ENCODE results near the gene MYLK.

The MYLK gene

DNA sequence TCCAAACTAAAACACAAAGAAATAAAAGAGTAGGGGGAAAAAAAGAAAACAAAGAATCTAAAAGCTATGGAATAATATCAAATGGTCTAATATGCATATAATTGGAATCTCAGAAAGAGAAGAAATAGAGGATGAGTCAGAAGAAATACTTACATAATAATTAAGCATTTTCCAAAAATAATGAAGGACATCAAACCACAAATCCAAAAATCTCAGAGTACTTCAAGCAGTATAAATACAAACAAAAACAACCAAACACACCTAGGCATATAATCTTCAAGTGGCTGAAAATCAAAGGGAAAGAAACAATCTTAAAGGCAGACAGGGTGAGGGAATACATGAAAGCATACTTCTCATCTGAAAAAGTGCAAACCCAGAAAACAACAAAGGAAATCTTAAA is 46.3 kb downstream of the MYLK start:
- in situ Hi-C loops (cut with MboI; ENCODE audit: low pct_unique_long_range_greater_than_20kb, low sequenced_read_pairs) = no loop called here
- DNase-seq = no peak

DNA sequence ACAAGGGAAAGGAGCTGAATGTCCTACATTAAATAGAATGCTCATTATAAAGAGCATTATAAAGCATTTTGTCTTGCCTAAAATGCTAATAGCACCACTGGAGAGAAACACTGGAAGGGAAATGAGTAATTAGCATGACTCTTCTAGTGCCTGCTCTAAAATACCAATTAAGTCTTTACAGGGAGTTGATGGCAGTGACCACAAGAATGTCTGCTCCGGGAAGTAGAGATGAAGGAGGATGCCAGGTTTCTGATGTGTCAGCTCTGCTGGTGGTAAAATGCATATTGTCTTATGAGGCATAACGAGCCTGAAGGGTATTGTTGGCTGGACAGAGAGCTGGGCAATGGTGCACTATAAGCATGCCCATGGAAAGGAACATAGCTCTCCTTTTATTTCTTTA is 49.5 kb downstream of the MYLK start:
- in situ Hi-C loops (cut with MboI; ENCODE audit: low pct_unique_long_range_greater_than_20kb, low sequenced_read_pairs) = no loop called here
- DNase-seq = peak; percentile 29

DNA sequence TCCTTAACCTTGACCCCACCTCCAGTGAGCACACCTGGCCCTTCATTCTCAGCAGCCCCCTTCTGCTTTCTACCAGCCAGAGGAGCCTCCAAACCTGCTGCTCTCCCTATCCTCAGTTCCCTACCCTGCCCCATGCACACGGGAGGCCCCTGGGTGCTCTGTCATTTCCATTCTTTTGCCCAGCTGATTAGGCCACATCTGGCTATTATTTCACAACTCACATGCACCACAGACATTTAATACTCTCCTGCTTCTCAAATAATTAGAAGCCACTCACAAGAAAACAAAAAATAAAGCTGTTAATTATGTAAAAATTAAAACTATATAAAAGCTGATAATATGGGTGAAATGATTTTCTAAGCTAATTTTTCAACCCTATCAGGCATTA is 50.7 kb downstream of the MYLK start:
- no peak for DNase-seq
- in situ Hi-C loops (cut with MboI; ENCODE audit: low pct_unique_long_range_greater_than_20kb, low sequenced_read_pairs) = no loop called here

DNA sequence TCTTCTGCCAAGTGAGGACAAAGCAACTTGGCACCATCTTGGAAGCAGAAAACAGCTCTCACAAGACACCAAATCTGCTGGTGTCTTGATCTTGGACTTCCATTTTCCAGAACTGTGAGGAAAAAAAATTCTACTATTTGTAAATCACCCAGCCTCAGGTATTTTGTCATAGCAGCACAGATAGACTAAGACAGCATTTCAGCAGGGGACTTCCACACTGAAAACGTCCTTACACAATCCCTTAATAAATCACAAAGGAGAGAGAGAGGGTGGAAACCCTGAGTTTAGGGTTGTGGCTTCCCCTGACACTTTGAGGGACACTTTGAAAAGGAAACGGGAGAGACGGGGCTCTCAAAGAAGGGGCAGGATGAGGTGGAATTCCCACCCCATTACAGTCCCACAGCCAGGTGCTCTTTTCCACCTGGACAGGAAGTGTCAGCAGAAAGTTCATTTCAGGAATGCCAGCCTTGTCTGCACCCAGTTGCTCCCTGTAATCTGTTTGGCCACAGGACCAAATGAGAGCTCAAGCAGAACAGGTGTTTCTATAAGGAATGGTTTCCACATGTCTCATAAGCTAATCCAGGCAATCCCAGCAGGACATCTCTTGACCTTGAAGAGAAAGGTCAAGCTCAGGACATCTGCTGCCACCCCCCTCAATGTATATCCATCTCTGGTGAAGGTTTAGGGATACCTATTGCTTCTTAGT is 51.3 kb downstream of the MYLK start:
- in situ Hi-C loops (cut with MboI; ENCODE audit: low pct_unique_long_range_greater_than_20kb, low sequenced_read_pairs) = no loop called here
- DNase-seq = no peak

- in situ Hi-C loops (cut with MboI; ENCODE audit: low pct_unique_long_range_greater_than_20kb, low sequenced_read_pairs) = no loop called here
- no peak for DNase-seq
These were observed 52.7 kb downstream of the MYLK start for GRCh38 chr3:123831420-123831819.

DNA sequence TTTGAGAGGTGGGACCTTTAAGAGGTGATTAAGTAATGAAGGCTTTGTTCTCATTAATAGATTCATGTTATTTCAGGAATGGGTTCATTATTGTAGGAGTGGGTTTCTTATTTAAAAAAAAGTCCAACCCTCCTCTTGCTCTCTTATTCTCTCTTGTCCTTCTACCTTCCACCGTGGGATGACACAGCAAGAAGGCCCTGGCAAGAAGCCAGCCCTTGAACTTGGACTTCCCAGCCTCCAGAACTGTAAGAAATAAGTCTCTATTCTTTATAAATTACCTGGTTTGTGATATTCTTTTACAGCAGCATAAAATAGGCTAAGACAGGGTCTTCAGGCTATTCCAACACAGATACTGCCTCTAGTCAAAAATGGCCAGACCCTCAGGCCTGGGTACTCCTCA is 62.2 kb downstream of the MYLK start:
- DNase-seq = no peak
- in situ Hi-C loops (cut with MboI; ENCODE audit: low pct_unique_long_range_greater_than_20kb, low sequenced_read_pairs) = no loop called here

- DNase-seq = no peak
- in situ Hi-C loops (cut with MboI; ENCODE audit: low pct_unique_long_range_greater_than_20kb, low sequenced_read_pairs) = no loop called here
These were observed 64.2 kb downstream of the MYLK start for GRCh38 chr3:123819949-123820348.

GRCh38 chr3:123818921-123819429 is 65.2 kb downstream of the MYLK start:
- no peak for DNase-seq
- in situ Hi-C loops (cut with MboI; ENCODE audit: low pct_unique_long_range_greater_than_20kb, low sequenced_read_pairs) = no loop called here

GRCh38 chr3:123818324-123818920 is 65.7 kb downstream of the MYLK start:
- DNase-seq = no peak
- in situ Hi-C loops (cut with MboI; ENCODE audit: low pct_unique_long_range_greater_than_20kb, low sequenced_read_pairs) = no loop called here

DNA sequence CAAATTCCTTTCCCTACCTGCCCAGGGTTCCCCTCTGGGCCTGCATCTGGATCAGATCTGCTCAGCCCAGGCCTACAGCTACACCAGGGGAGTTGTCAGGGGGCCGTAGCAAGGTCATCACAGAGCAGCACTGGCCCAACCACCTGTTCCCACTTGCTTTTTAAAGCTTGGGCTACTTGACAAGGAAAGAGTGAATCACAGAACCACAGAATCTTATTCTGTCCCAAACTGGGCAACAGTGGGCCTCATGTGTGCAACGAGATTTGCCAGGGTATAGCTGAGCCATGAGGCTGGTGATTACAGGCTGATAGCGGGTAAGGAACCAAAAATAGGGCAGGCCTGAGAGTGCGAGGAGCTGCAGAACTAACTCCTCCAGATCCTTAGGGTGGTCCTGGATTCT is 66.7 kb downstream of the MYLK start:
- in situ Hi-C loops (cut with MboI; ENCODE audit: low pct_unique_long_range_greater_than_20kb, low sequenced_read_pairs) = no loop called here
- no peak for DNase-seq

DNA sequence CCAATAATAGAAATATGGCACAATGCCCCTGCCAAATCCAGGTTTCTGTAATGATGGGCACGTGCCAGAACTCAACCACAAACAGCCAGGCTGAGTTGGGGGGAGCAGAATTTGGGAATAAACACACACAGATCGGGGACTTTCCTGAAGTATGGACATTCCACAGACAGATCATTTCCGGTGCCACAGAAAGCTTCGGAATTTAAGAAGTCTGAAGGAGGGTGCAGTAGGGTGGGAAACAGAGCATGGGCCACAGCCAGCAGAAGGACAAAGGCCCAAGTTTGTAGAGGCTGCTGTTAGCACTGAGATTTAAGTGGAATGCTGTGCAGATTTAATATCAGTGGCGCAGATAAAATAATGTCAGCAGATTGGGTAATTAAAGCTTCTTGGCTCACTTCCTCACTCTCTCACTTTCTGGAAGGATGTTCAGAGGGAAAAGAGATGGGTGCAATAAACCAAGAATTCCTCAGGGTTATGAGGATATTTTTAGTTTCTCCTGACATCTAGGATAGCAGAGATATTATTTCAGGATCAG is 67.4 kb downstream of the MYLK start:
- no peak for DNase-seq
- in situ Hi-C loops (cut with MboI; ENCODE audit: low pct_unique_long_range_greater_than_20kb, low sequenced_read_pairs) = no loop called here

DNA sequence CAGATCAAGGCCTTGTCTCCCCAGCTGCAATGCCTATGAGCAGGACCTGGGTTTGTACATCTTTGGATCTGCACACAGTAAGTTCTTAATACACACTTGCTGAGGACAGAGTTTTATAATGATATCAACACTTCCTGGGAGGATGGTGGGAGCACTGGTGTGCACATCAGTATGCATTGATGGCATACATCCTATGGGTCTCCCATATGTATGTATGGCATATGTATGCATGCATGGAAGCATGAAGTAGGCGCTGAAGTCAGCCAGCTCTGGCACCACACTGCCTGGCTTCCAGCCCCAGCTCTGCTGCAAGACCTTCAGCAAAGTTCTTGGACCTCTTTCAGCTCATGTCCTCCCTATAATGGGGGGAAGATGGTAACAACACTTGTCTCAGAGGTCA is 68.2 kb downstream of the MYLK start:
- DNase-seq = no peak
- in situ Hi-C loops (cut with MboI; ENCODE audit: low pct_unique_long_range_greater_than_20kb, low sequenced_read_pairs) = no loop called here

DNA sequence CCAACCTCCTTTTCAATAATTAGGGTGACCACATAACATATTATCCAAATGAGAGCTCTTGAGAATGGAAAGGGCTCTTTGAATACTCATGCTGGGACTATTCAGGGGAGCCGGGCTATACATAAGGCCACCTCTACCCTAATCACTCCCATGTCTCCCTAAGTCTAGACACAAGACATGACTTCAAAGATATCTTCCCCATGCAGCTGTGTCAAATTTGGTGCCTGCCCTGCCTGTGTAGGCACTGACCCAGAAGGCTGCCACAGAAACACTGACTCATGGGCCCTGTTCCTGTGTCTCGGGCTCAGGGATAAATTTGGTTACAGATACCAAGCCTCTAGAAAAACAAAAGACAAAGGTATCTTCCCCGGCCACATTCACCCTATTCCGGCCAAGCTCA is 70.3 kb downstream of the MYLK start:
- DNase-seq = no peak
- in situ Hi-C loops (cut with MboI; ENCODE audit: low pct_unique_long_range_greater_than_20kb, low sequenced_read_pairs) = no loop called here

GRCh38 chr3:123809597-123809996 is 74.5 kb downstream of the MYLK start:
- DNase-seq = no peak
- in situ Hi-C loops (cut with MboI; ENCODE audit: low pct_unique_long_range_greater_than_20kb, low sequenced_read_pairs) = no loop called here

GRCh38 chr3:123808812-123809211 is 75.3 kb downstream of the MYLK start:
- DNase-seq = no peak
- in situ Hi-C loops (cut with MboI; ENCODE audit: low pct_unique_long_range_greater_than_20kb, low sequenced_read_pairs) = no loop called here

- no peak for DNase-seq
- in situ Hi-C loops (cut with MboI; ENCODE audit: low pct_unique_long_range_greater_than_20kb, low sequenced_read_pairs) = no loop called here
These were observed 76.3 kb downstream of the MYLK start for GRCh38 chr3:123807820-123808219.

DNA sequence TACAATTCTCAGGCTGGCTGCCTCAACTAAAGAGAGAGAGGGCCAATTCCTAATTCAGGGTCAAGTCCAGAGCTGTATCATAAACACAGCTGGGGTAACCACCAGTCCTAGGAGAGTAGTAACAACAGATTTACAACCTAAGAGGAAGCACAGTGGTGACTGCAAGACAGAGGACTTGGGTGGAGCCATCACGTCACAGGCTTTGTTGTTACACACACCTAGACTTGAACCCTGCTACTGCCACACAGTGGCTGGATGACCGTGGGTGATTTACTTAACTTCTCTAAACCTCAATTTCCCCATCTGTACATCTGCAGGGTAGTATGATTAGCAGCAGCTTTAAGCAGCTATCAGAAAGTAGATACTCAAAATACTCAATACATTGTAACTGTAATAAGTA is 78.6 kb downstream of the MYLK start:
- DNase-seq = no peak
- in situ Hi-C loops (cut with MboI; ENCODE audit: low pct_unique_long_range_greater_than_20kb, low sequenced_read_pairs) = no loop called here

GRCh38 chr3:123805101-123805500 is 79.0 kb downstream of the MYLK start:
- DNase-seq = no peak
- in situ Hi-C loops (cut with MboI; ENCODE audit: low pct_unique_long_range_greater_than_20kb, low sequenced_read_pairs) = no loop called here

GRCh38 chr3:123804676-123805075 is 79.5 kb downstream of the MYLK start:
- no peak for DNase-seq
- in situ Hi-C loops (cut with MboI; ENCODE audit: low pct_unique_long_range_greater_than_20kb, low sequenced_read_pairs) = no loop called here

- in situ Hi-C loops (cut with MboI; ENCODE audit: low pct_unique_long_range_greater_than_20kb, low sequenced_read_pairs) = no loop called here
These were observed 80.6 kb downstream of the MYLK start for GRCh38 chr3:123803521-123803920.

More at GRCh38 chr3:123803521-123803920, 80.6 kb downstream of the MYLK start:
- no peak for DNase-seq
